HG03135 (cell line): ENCODE results near the gene MINDY4.

Experiments used
- ATAC-seq: cut with Tn5 transposase; IDR thresholded peaks from one replicate; pipeline ENCODE4 v1.9.1; 2021; ENCODE audit warnings: mild to moderate bottlenecking, moderate library complexity; ENCODE audit not compliant: unreplicated experiment

MINDY4 gene

DNA sequence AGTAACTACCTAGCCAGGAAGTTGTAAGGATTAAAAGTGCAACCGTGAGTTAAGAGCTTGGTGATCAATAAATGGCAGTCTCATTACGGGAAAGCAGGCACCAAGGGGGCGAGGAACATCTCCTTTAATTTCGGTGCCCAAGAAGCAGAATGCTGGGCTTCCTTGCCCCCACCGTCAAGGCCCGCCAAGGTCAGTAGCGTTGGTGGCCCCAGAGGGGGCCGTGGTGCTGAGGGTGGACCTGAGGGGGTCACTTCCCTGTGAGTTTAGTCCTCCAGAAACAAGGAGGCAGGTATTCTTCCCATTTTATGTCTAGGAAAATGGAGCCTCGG lies 408 bp upstream of the MINDY4 start:
- ATAC-seq: no peak

- ATAC-seq: no peak
Measured at GRCh38 chr7:30771880-30772425, 736 bp downstream of the MINDY4 start.

GRCh38 chr7:30772984-30773383 lies 1.8 kb downstream of the MINDY4 start:
- ATAC-seq: no peak

DNA sequence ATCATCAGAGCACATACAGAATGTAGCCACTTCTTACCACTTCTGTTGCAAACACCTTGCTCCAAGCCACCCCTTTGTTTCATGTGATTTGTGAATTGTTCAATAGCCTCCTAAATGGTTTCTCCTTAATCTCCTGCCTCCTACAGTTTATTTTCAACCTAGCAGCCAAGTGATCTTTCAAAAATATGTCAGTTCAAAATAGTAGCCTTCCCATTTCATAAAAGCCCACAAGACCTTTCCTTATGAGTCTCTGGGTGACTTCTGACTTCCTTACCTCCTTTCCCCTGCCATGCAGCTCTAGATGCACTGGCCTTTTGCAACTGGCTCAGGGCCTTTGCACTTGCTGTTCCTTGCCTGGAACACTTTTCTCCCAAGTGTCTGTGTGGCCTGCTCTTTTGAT lies 4.8 kb downstream of the MINDY4 start:
- no peak for ATAC-seq

GRCh38 chr7:30776971-30777370 lies 5.8 kb downstream of the MINDY4 start:
- ATAC-seq: no peak

GRCh38 chr7:30778255-30779025 lies 7.2 kb downstream of the MINDY4 start:
- ATAC-seq: no peak

DNA sequence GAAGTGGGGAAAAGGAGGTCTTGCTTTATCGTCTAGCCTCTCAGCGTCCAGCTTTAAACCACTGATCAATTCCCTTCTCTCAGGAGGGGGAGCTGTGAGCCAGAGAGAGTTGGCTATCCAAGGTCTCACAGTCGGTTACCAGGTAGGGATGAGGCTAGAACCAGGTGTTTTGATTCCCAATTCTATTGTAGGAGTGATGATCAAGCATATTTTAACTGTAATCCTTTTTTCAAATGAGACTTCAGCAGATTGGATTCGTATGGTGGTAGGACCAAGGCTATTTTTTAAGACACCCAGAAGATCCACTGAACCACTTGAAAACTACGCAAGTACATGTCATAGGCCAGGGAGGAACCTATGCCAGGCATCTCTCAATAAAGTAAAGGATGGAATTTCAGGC lies 8.4 kb downstream of the MINDY4 start:
- ATAC-seq: no peak

DNA sequence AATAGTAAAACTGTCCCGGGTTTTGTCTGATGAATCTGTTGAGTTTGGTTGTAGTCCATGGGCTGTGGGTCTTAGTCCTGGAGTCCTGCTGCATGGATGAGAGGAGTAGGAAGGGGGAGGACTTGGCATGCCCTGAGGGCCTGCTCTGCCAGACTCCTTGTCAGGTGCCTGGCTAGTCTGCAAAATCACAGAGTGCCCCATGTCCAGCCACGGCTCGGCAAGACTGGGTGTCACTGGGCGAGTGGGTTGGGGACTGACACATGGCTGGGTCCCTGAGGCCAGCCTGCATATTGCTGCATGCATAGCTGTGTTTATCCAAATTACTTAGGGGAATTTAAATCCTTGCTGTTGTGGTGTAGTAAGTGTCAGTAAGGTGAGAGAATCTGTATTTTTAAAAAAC lies 9.7 kb downstream of the MINDY4 start:
- no peak for ATAC-seq

DNA sequence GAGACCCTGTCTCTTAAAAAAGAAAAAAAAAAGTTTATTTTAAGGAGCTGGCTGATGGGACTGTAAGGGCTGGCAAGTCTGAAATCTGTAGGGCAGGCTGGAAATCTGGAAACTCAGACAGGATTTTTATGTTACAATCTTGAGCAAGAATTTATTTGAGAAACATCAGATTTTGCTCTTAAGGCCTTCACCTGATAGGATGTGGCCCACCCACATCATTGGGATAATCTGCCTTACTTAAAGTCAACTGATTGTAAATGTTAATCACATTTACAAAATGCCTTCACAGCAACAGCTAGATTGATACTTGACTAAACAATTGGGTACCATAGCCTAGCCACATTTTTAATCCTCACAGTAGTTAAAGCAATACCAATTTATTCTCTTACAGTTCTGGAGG lies 11.5 kb downstream of the MINDY4 start:
- ATAC-seq: no peak

GRCh38 chr7:30785786-30786185 lies 14.6 kb downstream of the MINDY4 start:
- no peak for ATAC-seq

GRCh38 chr7:30787486-30787885 lies 16.3 kb downstream of the MINDY4 start:
- ATAC-seq: no peak

GRCh38 chr7:30788640-30789333 lies 17.6 kb downstream of the MINDY4 start:
- ATAC-seq: no peak

- ATAC-seq: no peak
Measured at GRCh38 chr7:30789334-30789711, 18.1 kb downstream of the MINDY4 start.

DNA sequence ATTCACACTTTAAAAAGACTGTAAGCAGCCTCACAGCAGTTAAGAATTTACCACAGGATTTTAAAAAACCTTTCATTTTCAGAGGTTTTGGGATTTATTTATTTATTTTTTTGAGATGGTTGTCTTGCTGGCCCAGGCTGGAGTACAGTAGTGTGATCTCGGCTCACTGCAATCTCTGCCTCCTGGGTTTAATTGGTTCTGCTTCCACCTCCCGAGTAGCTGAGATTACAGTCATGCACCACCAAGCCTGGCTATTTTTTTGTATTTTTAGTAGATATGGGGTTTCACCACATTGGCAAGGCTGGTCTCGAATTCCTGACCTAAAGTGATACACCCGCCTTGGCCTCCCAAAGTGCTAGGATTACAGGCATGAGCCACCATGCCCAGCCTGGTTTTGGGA lies 19.1 kb downstream of the MINDY4 start:
- ATAC-seq: no peak

DNA sequence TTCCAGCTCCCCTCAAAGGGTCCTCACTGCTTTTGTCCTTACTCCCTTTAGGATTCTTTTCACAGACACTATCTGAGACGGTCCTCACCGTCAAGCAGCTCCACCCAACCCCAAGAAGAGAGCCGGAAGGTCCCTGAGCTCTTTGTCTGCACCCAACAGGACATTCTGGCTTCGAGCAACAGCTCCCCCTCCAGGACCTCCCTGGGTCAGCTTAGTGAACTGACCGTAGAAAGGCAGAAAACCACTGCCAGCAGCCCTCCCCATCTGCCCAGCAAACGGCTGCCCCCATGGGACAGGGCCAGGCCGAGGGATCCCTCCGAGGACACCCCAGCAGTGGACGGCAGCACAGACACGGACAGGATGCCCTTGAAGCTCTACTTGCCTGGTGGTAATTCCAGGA lies 19.9 kb downstream of the MINDY4 start:
- no peak for ATAC-seq

DNA sequence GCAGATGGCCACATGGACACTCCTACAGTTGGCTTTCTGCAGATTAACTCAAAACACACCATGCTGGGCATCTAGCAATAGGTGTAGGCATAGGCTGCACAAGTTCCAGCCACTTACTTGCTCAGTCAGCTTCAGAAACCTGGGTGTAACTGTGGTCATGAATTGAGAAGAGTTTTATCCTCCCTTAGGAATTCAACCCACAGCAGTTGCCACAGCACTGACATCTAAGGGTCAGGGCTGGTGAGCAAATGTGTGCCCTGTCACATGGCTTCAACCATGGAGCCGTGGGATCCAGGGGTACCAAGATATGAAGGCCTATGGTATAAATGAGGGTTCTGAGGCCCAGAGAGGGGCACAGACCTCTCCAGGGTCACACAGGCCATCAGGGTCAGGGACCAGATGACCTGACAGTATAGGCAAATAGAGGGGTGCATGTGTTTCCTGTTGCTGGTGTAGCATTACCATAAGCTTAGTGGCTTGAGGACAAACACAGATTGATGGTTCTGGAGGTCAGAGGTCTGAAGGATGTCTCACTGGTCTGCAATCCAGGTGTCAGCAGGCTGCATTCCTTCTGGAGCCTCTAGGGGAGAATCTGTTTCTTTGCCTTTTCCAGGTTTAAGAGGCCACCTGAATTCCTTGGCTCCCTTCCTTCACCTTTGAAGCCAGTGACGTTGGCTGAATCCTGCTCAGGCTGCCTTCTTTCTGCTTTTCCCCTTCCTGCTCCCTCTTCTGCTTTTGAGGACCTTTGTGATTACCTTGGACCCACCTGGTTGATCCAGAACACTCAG lies 24.1 kb downstream of the MINDY4 start:
- ATAC-seq: no peak

GRCh38 chr7:30796105-30796869 lies 25.1 kb downstream of the MINDY4 start:
- ATAC-seq: no peak

DNA sequence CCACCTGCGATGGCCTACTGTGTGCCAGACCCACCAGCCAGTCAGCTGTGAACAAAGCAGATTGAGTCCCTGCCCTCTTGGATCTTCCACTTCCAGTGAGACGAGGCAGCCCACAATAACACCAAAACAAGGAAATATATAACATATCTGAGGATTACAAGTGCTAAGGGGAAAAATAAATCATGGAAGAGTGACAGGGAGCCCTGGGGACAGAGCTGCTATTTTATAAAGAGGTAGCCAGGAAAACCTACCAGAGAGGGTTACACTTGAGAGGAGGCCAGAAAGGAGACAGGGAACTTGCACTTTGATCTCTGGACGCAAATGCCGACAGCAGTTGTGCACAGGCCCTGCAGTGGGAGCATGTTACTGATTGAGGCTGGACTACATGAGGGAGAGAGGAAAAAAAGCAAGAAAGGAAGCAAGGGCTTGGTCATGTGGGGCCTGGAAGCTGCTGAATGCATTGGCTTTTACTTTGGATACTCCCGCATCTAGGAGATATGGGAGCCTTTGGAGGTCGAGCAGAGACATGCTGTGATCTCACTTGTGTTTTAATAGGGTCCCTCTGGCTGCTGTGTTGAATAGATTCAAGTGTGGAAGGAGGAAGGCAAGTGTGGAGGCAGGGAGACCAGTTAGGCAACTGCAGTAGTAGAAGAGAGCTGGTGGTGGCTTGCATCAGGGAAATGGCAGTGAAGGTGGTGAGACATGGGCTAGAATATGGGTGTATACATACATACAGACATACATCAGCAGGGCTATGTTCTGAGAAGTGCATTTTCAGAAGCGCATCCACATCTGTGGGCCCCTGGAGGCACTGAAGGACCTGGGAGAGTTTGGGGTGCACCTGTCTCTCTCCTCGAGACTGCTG lies 26.2 kb downstream of the MINDY4 start:
- no peak for ATAC-seq

GRCh38 chr7:30799206-30799975 lies 28.2 kb downstream of the MINDY4 start:
- ATAC-seq: peak; percentile 71
